ENCODE results near the gene FAM83C.

DNA sequence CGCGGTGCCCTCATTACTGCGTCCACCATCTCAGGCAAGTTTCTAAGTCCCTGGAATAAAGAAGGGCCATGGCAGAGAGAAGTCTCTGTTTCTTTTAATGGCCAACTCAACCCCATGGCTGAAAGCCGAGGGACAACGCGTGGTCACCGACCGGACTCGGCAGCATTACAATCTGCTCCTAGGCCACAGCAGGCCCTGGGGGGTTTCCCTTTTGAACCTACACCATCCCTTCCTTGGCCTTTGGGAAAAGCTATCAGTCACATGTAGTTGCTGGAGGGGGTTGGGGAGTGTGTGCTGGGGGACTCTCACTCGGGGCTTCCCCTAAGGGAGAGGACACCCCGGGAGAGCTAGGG, 11.1 kb upstream of the FAM83C start:
- TF ChIP-seq, protein P1, sequence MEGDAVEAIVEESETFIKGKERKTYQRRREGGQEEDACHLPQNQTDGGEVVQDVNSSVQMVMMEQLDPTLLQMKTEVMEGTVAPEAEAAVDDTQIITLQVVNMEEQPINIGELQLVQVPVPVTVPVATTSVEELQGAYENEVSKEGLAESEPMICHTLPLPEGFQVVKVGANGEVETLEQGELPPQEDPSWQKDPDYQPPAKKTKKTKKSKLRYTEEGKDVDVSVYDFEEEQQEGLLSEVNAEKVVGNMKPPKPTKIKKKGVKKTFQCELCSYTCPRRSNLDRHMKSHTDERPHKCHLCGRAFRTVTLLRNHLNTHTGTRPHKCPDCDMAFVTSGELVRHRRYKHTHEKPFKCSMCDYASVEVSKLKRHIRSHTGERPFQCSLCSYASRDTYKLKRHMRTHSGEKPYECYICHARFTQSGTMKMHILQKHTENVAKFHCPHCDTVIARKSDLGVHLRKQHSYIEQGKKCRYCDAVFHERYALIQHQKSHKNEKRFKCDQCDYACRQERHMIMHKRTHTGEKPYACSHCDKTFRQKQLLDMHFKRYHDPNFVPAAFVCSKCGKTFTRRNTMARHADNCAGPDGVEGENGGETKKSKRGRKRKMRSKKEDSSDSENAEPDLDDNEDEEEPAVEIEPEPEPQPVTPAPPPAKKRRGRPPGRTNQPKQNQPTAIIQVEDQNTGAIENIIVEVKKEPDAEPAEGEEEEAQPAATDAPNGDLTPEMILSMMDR (IDR thresholded peaks at IDR 0.05) = no peak
- no peak for TF ChIP-seq EZH2 (IDR thresholded peaks at IDR 0.05; ENCODE audit: borderline replicate concordance, insufficient read depth, low read depth, low read length, poor library complexity, severe bottlenecking)
